Aorta (tissue), 5 donors: ENCODE data around the gene MAS1L. TPM values are rescaled to one million over a fixed set of nuclear protein-coding genes. Genes with fewer than 3 reads are reported as not detected.

Experiments used
- ATAC-seq: fragments of 200-7000 bp; cut with Tn5 transposase; one replicate; pipeline ENCODE4 v1.9.1; 2022; ENCODE audit warnings: moderate library complexity; ENCODE audit not compliant: low FRiP score
- DNase-seq, 2 donors: peaks; one replicate each; pipeline ENCODE4 v3.0.0-alpha.2; 2020
- H3K27ac ChIP-seq, 2 donors: one replicate each; pipeline ENCODE4 v1.5.1; 2013; ENCODE audit warnings: low read length in 2 of 2, mild to moderate bottlenecking in 2 of 2, moderate library complexity in 2 of 2, control low read depth in 1 of 2, inconsistent platforms in 1 of 2, low read depth in 1 of 2
- H3K27me3 ChIP-seq, 2 donors: one replicate each; pipeline ENCODE4 v1.6.1; 2013; ENCODE audit warnings: control low read depth in 1 of 2, low read length in 1 of 2, mild to moderate bottlenecking in 1 of 2, moderate library complexity in 1 of 2; ENCODE audit not compliant: insufficient read depth in 2 of 2, control insufficient read depth in 1 of 2
- H3K36me3 ChIP-seq, 2 donors: one replicate each; pipeline ENCODE4 v1.6.1; 2013; ENCODE audit warnings: control low read depth in 1 of 2, low read length in 1 of 2, mild to moderate bottlenecking in 1 of 2; ENCODE audit not compliant: insufficient read depth in 2 of 2, control insufficient read depth in 1 of 2
- H3K4me1 ChIP-seq, 2 donors: one replicate each; pipeline ENCODE4 v1.6.1; 2013; ENCODE audit warnings: low read length in 2 of 2, control low read depth in 1 of 2, mild to moderate bottlenecking in 1 of 2, moderate library complexity in 1 of 2; ENCODE audit not compliant: insufficient read depth in 2 of 2, control insufficient read depth in 1 of 2
- H3K4me3 ChIP-seq, 2 donors: one replicate each; pipeline ENCODE4 v1.5.1; 2013; ENCODE audit warnings: low read length in 2 of 2, control low read depth in 1 of 2, mild to moderate bottlenecking in 1 of 2
- H3K9me3 ChIP-seq: one replicate; pipeline ENCODE4 v1.6.1; 2013; ENCODE audit warnings: mild to moderate bottlenecking, low read length; ENCODE audit not compliant: control insufficient read depth
- WGBS, 2 donors: extraction: QIAGEN DNeasy Blood & Tissue Kit; methylation state at CpG; one replicate each; pipeline ENCODE4 v1.1.7; 2013; 5-methylcytosine and 5-hydroxymethylcytosine counted together
- intact Hi-C, 2 donors: fragments of 100-400 bp; cut with DNase I; formaldehyde crosslinking; loops; one replicate each; pipeline versions ENCODE4 v1.14.2 to v1.15.0; 2022
- polyA plus RNA-seq, 2 donors: library from polyadenylated mRNA; stranded (reverse); fragments of 200-250 nt; gene quantifications; one replicate each; pipeline ENCODE4 v1.2.3, GENCODE V29; 2013
- total RNA-seq, 2 donors: library from RNA; stranded (reverse); fragmentation: NEBNext Ultra II Directional; extraction: Animal tissue kit (Norgen Biotek cat#: 25700); gene quantifications; one replicate each; pipeline ENCODE4 v1.2.1, GENCODE V29; 2021
- donor health status: healthy with polysubstance abuse.
- donor health status: Bipolar disorder and iron deficiency.
- donor health status: DM: no; HTN: no; CAD: no.
- donor health status: DM: no; HTN: no; CAD: no.
- donor health status: DM: yes; HTN: yes; CAD: no.

The MAS1L gene
- total and polyA plus RNA-seq, 4 donors = 0.60 TPM; not detected in 3

DNA sequence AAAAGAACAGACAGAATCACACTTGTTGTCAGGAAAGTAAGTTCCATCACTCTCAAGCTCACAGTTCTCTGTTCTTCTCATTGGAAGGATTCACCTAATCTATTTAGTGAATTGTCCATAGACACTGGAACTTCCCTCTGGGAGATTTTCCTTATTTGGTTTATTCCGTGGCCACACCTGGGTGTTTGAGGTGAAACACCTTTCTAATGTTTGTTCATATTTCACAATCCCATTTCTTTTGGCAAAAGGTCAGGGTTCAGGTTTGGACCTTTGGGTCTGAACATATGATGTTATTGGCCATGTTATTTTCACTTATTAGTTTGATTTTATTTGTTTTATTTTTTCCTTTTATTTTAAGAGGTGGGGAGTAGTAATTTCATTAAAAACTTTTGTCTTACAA lies 4.0 kb downstream of the MAS1L start:
- H3K9me3 ChIP-seq = no peaks in the 10 kb centered on the region
- H3K4me1 ChIP-seq = no peaks in the 10 kb centered on the region
- 80 to 89% methylated on average over 1 of the region's 1 CpG for WGBS, 2 donors
- ATAC-seq (no peak), DNase-seq (no peak)
- no peak overlapping the region for H3K4me3 ChIP-seq
- intact Hi-C loops = no loop called here
- H3K36me3 ChIP-seq = no peaks in the 10 kb centered on the region
- H3K27ac ChIP-seq = no peak overlapping the region
- H3K27me3 ChIP-seq = no peaks in the 10 kb centered on the region

DNA sequence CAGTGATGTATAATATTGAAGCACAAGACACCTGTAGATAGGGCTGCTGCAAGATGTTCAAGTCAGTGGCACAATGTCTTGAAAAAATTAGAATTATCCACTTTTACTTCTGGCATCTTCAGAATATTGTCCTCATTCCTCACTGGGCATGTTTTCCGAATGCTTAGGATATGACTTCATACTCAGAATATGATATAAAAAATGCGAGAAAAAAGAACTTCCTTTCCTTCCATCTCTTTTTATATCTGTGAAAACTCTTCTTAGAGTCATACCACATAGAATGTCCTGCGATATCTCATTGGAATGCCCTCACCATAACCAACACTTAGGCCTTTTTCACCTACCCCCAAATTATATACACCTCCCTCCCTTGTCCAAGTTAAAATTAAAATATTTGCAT lies 4.6 kb downstream of the MAS1L start:
- DNase-seq (no peak), ATAC-seq (no peak)
- WGBS, 2 donors = 35 to 36% methylated on average over 3 of the region's 3 CpGs
- no peaks in the 10 kb centered on the region for H3K4me1 ChIP-seq
- no peak overlapping the region for H3K27ac ChIP-seq
- no peaks in the 10 kb centered on the region for H3K36me3 ChIP-seq
- no peaks in the 10 kb centered on the region for H3K27me3 ChIP-seq
- no peaks in the 10 kb centered on the region for H3K9me3 ChIP-seq
- H3K4me3 ChIP-seq = no peak overlapping the region
- intact Hi-C loops = no loop called here

DNA sequence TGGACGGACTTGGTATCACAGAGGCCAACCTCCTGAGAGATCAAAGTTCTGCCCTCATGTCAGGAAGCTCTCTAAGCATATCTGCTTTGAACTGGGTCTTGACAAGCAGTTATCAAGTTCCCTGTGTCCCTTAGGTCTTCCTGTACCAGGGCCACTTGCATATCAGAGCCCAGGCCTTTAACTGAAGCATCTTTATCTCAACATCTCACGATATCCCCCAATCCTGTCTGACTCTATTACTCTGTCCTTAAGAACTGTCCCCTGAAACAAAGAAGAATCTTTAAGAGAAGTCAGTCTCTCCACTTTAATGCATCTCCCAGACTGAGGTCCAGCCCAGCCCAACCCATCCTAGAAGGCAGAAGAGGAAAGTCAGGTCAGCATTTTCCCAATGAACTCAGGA lies 8.2 kb downstream of the MAS1L start:
- 75 to 77% methylated on average over 2 of the region's 2 CpGs for WGBS, 2 donors
- no peak overlapping the region for H3K4me3 ChIP-seq
- no peaks in the 10 kb centered on the region for H3K4me1 ChIP-seq
- intact Hi-C loops = no loop called here
- ATAC-seq (no peak), DNase-seq (no peak)
- H3K27me3 ChIP-seq = no peaks in the 10 kb centered on the region
- no peaks in the 10 kb centered on the region for H3K9me3 ChIP-seq
- H3K36me3 ChIP-seq = no peaks in the 10 kb centered on the region
- H3K27ac ChIP-seq = no peak overlapping the region

DNA sequence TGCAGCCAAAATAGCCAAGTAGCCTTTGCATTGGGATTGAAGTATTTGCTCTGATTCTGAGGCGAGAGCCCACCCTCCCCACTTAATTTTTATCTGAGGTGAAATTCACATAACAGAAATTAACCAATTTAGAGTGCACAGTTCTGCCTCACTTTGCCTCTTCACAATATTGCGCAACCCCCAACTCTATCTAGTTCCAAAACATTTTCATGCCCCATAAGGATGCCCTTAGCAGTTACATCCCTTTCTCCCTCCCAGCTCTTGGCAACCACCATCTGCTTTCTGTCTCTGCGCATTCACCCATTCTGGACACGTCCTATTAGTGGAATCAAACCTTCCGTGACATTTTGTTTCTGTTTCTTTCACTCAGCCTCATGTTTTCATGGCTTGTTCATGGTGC lies 9.0 kb downstream of the MAS1L start:
- H3K27ac ChIP-seq = no peak overlapping the region
- H3K4me1 ChIP-seq = no peaks in the 10 kb centered on the region
- intact Hi-C loops = no loop called here
- H3K4me3 ChIP-seq = no peak overlapping the region
- no peaks in the 10 kb centered on the region for H3K36me3 ChIP-seq
- DNase-seq (no peak), ATAC-seq (no peak)
- no peaks in the 10 kb centered on the region for H3K9me3 ChIP-seq
- WGBS, 2 donors = 68 to 85% methylated on average over 5 of the region's 5 CpGs
- no peaks in the 10 kb centered on the region for H3K27me3 ChIP-seq

DNA sequence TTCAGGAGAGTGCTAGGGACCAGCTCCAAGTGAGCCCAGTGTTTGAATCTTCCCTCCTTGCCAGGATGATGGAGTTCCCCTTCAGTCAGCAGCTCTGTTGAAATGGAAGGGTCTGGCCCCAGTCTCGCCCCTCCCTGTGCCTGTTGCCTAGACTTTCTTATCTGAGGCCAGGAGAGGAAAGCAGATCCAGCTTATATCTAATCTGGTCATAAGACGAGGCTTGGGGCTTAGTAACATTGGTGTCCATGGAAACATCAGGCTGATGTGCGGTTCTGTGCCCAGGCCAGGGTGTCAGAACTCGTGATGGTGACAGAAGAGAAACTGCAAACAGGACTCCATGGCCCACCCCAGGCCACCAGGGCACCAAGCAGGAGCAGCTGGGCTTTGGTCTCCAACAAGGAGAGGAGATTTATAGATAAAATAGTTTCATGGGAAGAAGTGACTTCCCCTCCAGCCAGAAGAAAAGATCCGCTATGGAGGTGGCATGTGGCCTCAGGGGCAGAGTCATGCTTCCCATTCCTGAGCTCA lies 9.8 kb downstream of the MAS1L start:
- DNase-seq (no peak), ATAC-seq (no peak)
- H3K27ac ChIP-seq = no peak overlapping the region
- 61 to 68% methylated on average over 5 of the region's 5 CpGs for WGBS, 2 donors
- H3K36me3 ChIP-seq = no peaks in the 10 kb centered on the region
- no peaks in the 10 kb centered on the region for H3K4me1 ChIP-seq
- intact Hi-C loops = no loop called here
- H3K27me3 ChIP-seq = no peaks in the 10 kb centered on the region
- H3K9me3 ChIP-seq = no peaks in the 10 kb centered on the region
- no peak overlapping the region for H3K4me3 ChIP-seq

DNA sequence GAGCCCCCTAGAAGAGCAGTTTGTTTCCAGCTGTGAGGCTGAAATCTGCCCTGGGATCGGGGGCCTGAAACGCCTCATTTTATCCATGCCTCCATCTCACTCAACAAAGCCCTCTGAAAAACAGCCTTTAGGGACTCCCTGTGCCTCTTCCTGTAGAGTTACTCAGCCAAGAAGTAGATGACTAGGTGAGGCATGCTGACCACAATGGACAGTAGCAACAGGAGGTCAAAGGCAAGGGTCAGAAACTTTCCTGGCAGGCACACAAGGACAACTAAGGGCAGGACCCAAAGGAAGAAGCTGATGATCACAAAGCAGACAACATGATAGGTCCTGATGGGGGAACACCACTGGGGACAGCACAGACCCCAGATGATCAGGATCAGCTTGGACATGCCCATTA lies 12.8 kb downstream of the MAS1L start:
- no peaks in the 10 kb centered on the region for H3K27me3 ChIP-seq
- DNase-seq = no peak
- no peaks in the 10 kb centered on the region for H3K4me1 ChIP-seq
- H3K9me3 ChIP-seq = no peaks in the 10 kb centered on the region
- no peaks in the 10 kb centered on the region for H3K36me3 ChIP-seq
- no peak overlapping the region for H3K4me3 ChIP-seq
- ATAC-seq = no peak
- H3K27ac ChIP-seq = no peak overlapping the region
- intact Hi-C loops = no loop called here
- 40 to 53% methylated on average over 2 of the region's 2 CpGs for WGBS, 2 donors

DNA sequence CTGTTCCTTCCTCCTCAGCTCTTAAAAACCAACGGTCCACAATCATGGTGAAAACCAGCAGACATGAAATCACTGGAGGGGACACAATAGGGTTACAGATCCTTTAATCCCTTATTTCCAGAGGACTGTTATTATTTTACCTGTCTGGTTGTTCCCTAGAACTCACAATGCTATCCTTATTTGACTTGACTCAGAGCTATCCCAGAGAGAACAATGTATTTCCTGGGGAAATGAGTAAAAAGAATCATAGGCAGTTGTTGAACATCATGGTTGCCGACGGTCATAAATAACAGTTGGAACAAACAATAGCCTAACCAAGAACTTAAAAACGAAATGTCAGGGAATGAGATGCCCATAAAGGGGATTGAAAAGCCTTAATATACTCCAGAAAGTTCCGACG lies 21.5 kb downstream of the MAS1L start:
- WGBS, 2 donors = 46 to 75% methylated on average over 6 of the region's 6 CpGs
- no peak for ATAC-seq

DNA sequence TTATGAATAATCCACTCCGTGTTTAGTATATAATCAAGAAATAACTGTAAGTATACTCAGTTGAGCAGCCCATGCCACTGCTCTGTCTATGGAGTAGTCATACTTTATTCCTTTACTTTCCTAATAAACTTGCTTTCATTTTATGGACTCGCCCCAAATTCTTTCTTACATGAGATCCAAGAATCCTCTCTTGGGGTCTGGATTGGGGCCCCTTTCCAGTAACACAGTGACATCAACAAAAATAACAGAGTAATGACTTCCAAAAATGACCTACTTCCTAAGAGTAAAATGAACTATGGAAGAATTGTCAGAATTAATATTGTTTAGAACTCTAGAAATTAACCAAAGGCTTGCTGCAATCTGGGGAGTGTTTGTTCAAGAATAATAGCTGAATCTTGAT lies 22.0 kb downstream of the MAS1L start:
- 58 to 71% methylated on average over 2 of the region's 2 CpGs for WGBS, 2 donors

More for the DNA sequence above, 21.5 kb downstream of the MAS1L start:
- Histone ChIP-seq H3K36me3 (no peaks in the 10 kb centered on the region), H3K4me1 (no peaks in the 10 kb centered on the region), H3K9me3 (no peaks in the 10 kb centered on the region), H3K27me3 (peaks cover 0 to 2% of the 10 kb centered on the region in 2 donors), H3K27ac (no peak overlapping the region), H3K4me3 (no peak overlapping the region)
- no peak for DNase-seq
- intact Hi-C loops = no loop called here

DNA sequence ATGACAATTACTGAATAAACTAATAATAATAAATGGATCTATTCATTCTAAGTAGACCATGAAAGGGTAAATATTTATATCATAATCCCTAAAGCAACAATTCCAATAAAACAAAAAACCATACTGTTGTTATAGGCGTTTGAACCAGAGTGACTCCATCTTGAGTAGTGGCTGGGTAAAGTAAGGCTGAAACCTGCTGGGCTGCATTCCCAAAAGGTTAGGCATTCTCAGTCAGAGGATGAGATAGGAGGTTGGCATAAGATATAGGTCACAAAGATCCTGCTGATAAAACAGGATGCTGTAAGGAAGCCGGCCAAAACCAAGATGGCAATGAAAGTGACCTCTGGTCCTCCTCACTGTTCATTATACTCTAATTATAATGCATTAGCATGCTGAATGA lies 22.5 kb downstream of the MAS1L start:
- 64 to 79% methylated on average over 2 of the region's 2 CpGs for WGBS, 2 donors

More for the DNA sequence above, 22.0 kb downstream of the MAS1L start:
- no peaks in the 10 kb centered on the region for H3K4me1 ChIP-seq
- H3K9me3 ChIP-seq = no peaks in the 10 kb centered on the region
- intact Hi-C loops = no loop called here
- H3K27ac ChIP-seq = no peak overlapping the region
- H3K27me3 ChIP-seq = peaks cover 0 to 2% of the 10 kb centered on the region in 2 donors
- DNase-seq (no peak), ATAC-seq (no peak)
- H3K4me3 ChIP-seq = no peak overlapping the region
- H3K36me3 ChIP-seq = no peaks in the 10 kb centered on the region

More for the DNA sequence above, 22.5 kb downstream of the MAS1L start:
- Histone ChIP-seq H3K36me3 (no peaks in the 10 kb centered on the region), H3K4me3 (no peak overlapping the region), H3K9me3 (no peaks in the 10 kb centered on the region), H3K4me1 (no peaks in the 10 kb centered on the region), H3K27ac (no peak overlapping the region), H3K27me3 (peaks cover 0 to 2% of the 10 kb centered on the region in 2 donors)
- intact Hi-C loops = no loop called here
- DNase-seq = no peak
- no peak for ATAC-seq
